Right lobe of liver (tissue), 6 donors: ENCODE data around the gene POP4. TPM values are rescaled to one million over a fixed set of nuclear protein-coding genes. Genes with fewer than 3 reads are reported as not detected.

Experiments used
- ATAC-seq, 4 donors: fragments of 200-7000 bp; cut with Tn5 transposase; one replicate each; pipeline ENCODE4 v1.9.1; 2020; ENCODE audit warnings: mild to moderate bottlenecking in 4 of 4, moderate library complexity in 4 of 4
- DNase-seq, 3 donors: peaks; one replicate each; pipeline ENCODE4 v3.0.0-alpha.2; 2020
- H3K27ac ChIP-seq, 3 donors: fragments of 200-600 bp; one replicate each; pipeline ENCODE4 v1.8.0; 2022
- H3K27me3 ChIP-seq, 2 donors: fragments of 200-600 bp; one replicate each; pipeline ENCODE4 v1.8.0; 2022
- H3K36me3 ChIP-seq, 4 donors: fragments of 200-600 bp; sonication (generic) in 1 of 4; one replicate each; pipeline versions ENCODE4 v1.5.1 to v1.8.0; 2017 to 2022; ENCODE audit warnings: control low read depth in 1 of 4
- H3K4me1 ChIP-seq, 4 donors: fragments of 200-600 bp; sonication (generic) in 1 of 4; one replicate each; pipeline versions ENCODE4 v1.5.1 to v1.8.0; 2017 to 2022; ENCODE audit warnings: control low read depth in 1 of 4
- H3K4me3 ChIP-seq, 3 donors: fragments of 200-600 bp; one replicate each; pipeline ENCODE4 v1.8.0; 2022
- H3K9me3 ChIP-seq, 4 donors: fragments of 200-600 bp; sonication (generic) in 1 of 4; one replicate each; pipeline versions ENCODE4 v1.5.1 to v1.8.0; 2017 to 2022; ENCODE audit warnings: control low read depth in 1 of 4
- CTCF ChIP-seq, 4 donors: fragments of 200-600 bp in 3 of 4; fragments of 450-650 bp in 1 of 4; IDR thresholded peaks; one replicate each; pipeline versions ENCODE4 v1.5.1 to v1.8.0; 2016 to 2022; ENCODE audit warnings: antibody characterized with exemption in 4 of 4, mild to moderate bottlenecking in 2 of 4
- POLR2A ChIP-seq: fragments of 450-650 bp; IDR thresholded peaks from one replicate; pipeline ENCODE4 v1.6.1; 2017; ENCODE audit warnings: antibody characterized with exemption, mild to moderate bottlenecking
- WGBS: methylation state at CpG from one replicate; pipeline ENCODE4 v1.1.6; 2018; ENCODE audit warnings: low coverage, low lambda C conversion rate; ENCODE audit not compliant: insufficient coverage; ENCODE audit errors: missing lambda C conversion rate; 5-methylcytosine and 5-hydroxymethylcytosine counted together
- intact Hi-C, 2 donors: fragments of 100-400 bp; cut with DNase I; formaldehyde crosslinking; loops; one replicate each; pipeline versions ENCODE4 v1.11.2 to v1.14.1; 2022
- total RNA-seq, 6 experiments: library from RNA; depleted of rRNA in 2 of 6; stranded (reverse); fragments of >200 nt in 2 of 6; fragmentation: NEBNext Ultra II Directional in 3 of 6; extraction: Animal tissue kit (Norgen Biotek cat#: 25700) in 3 of 6; gene quantifications; one replicate each; pipeline versions ENCODE4 v1.1.0 to v1.2.4, GENCODE V29; 2016 to 2023
- donor health status: DM: no; HTN: yes; CAD: no.
- donor health status: DM: no; HTN: no; CAD: no.
- donor health status: DM: no; HTN: no; CAD: no.
- donor health status: DM: no; HTN: yes; CAD: no.
- donor health status: DM: no; HTN: yes; CAD: no.

Gene POP4
- total RNA-seq, 6 experiments from 2014 or later, result 28.5 to 58.5 (median 34.8) TPM

- H3K4me1 ChIP-seq, result no peaks in the 10 kb centered on the region
- no peaks in the 10 kb centered on the region for H3K36me3 ChIP-seq
- WGBS, result 63% methylated on average over 2 of the region's 2 CpGs
- H3K4me3 ChIP-seq, result no peak overlapping the region
- TF ChIP-seq POLR2A (no peak), CTCF (IDR thresholded peaks at IDR 0.05) (no peak)
- DNase-seq (no peak), ATAC-seq (no peak)
- no peaks in the 10 kb centered on the region for H3K27me3 ChIP-seq
- intact Hi-C loops, result no loop called here
- no peak overlapping the region for H3K27ac ChIP-seq
- no peaks in the 10 kb centered on the region for H3K9me3 ChIP-seq
These were observed 18.0 kb upstream of the POP4 start for GRCh38 chr19:29588095-29588494.

- ATAC-seq, result no peak
- H3K4me1 ChIP-seq, result no peaks in the 10 kb centered on the region
- intact Hi-C loops, result no loop called here
These were observed 15.8 kb upstream of the POP4 start for GRCh38 chr19:29590278-29590677.

GRCh38 chr19:29591670-29592069 lies 14.4 kb upstream of the POP4 start:
- Histone ChIP-seq H3K4me1 (no peaks in the 10 kb centered on the region), H3K9me3 (no peaks in the 10 kb centered on the region), H3K27me3 (no peaks in the 10 kb centered on the region), H3K36me3 (no peaks in the 10 kb centered on the region), H3K27ac (no peak overlapping the region), H3K4me3 (no peak overlapping the region)
- WGBS, result no CpG with 5 or more reads among the region's 3 CpGs
- DNase-seq, result no peak
- intact Hi-C loops, result no loop called here
- no peak for TF ChIP-seq POLR2A
- no peak for TF ChIP-seq CTCF (IDR thresholded peaks at IDR 0.05)
- ATAC-seq, result no peak

More at GRCh38 chr19:29590278-29590677, 15.8 kb upstream of the POP4 start:
- no peak for DNase-seq
- Histone ChIP-seq H3K4me3 (no peak overlapping the region), H3K36me3 (no peaks in the 10 kb centered on the region), H3K27ac (no peak overlapping the region), H3K9me3 (no peaks in the 10 kb centered on the region), H3K27me3 (no peaks in the 10 kb centered on the region)
- WGBS, result 44% methylated on average over 5 of the region's 5 CpGs
- TF ChIP-seq CTCF (IDR thresholded peaks at IDR 0.05) (no peak), POLR2A (no peak)

GRCh38 chr19:29593869-29594268 lies 12.2 kb upstream of the POP4 start:
- Histone ChIP-seq H3K27ac (no peak overlapping the region), H3K4me3 (no peak overlapping the region), H3K36me3 (no peaks in the 10 kb centered on the region), H3K9me3 (no peaks in the 10 kb centered on the region), H3K27me3 (no peaks in the 10 kb centered on the region), H3K4me1 (no peaks in the 10 kb centered on the region)
- ATAC-seq (no peak), DNase-seq (no peak)
- intact Hi-C loops, result no loop called here
- 27% methylated on average over 3 of the region's 6 CpGs for WGBS
- TF ChIP-seq POLR2A (no peak), CTCF (IDR thresholded peaks at IDR 0.05) (no peak)
